Muscle of arm (tissue), 12 donors: ENCODE measurements around the gene MFSD1. TPM values are rescaled to one million over a fixed set of nuclear protein-coding genes. Genes with fewer than 3 reads are reported as not detected.
"Not testable (repeated sequence)": the region's sequence is repeated elsewhere in the genome, so short reads cannot be mapped to it uniquely, and the experiment has no call there.

Experiments
- DNase-seq: peaks from one replicate; pipeline ENCODE4 v3.0.0-alpha.2; 2013
- polyA plus RNA-seq, 12 donors: library from polyadenylated mRNA; unstranded; fragments of 120-200 nt; gene quantifications; one replicate each; pipeline ENCODE4 v1.2.1, GENCODE V29; 2013; ENCODE audit not compliant: insufficient read length in 12 of 12

Gene MFSD1
- polyA plus RNA-seq, 12 donors = 21.9 to 43.7 (median 29.8) TPM; not detected in 1

DNA sequence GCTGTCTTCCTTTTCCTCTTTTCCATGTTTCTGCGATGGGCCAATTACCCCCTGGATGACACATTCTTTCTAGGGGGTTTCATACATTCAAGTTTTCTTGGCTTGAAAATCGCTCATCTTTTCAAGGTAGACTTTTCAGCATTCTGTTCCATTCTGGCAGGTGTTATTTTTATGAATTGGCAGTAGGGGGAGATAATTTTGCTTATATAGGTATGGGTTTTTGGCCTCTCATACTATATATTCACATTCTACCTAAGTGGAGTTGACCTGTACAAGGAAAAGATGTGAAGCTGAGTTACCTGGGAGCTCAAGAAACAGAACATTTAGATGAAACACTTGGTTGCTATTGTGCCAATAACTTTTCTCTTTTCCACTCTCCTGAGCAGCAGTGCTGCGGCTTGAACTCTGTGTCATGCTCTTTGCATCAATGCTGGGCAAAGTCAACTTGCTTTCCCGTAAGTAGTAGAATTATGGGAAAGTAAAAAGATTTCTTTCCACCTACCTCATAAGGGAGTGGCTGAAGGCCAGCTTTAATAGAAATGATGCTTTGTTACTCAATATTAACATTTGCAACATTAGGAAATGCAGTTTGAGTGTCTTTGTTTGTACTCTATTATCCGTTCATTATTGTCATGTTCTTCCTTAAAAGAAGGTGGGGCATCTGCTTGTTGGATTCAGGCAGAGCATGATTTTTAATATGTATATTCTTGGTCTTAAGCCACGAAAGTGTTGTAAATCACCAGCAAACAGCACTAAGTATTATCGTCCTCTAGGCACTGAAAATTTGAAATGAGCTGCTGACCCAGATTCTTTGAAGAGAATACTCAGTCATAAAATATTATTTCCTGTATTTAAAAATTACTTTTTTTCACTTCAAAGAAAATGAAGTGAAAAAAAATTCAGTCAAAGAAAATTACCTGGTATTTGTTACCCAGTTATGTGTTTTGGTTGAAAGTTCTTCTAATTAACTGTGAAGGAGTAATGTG is 27.7 kb upstream of the MFSD1 start:
- peak; percentile 61 for DNase-seq

DNA sequence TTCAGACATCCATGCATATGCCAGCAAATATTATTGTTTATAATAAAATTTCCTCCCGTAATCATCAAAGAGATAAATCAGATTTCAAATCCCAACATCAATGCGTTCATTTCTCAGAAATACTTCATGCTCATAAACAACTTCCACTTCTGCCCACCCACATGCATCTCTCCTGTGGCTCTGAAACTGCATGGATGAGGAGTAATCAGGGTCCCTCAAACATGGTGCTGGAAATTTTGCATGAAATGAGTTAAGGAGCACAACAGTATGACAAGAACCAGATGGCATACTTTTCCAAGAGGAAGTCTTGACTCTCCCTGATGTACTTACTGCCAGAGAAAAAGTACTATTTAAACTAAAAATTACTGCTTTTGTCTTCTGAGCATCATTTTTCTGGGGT is 26.9 kb upstream of the MFSD1 start:
- no peak for DNase-seq

DNA sequence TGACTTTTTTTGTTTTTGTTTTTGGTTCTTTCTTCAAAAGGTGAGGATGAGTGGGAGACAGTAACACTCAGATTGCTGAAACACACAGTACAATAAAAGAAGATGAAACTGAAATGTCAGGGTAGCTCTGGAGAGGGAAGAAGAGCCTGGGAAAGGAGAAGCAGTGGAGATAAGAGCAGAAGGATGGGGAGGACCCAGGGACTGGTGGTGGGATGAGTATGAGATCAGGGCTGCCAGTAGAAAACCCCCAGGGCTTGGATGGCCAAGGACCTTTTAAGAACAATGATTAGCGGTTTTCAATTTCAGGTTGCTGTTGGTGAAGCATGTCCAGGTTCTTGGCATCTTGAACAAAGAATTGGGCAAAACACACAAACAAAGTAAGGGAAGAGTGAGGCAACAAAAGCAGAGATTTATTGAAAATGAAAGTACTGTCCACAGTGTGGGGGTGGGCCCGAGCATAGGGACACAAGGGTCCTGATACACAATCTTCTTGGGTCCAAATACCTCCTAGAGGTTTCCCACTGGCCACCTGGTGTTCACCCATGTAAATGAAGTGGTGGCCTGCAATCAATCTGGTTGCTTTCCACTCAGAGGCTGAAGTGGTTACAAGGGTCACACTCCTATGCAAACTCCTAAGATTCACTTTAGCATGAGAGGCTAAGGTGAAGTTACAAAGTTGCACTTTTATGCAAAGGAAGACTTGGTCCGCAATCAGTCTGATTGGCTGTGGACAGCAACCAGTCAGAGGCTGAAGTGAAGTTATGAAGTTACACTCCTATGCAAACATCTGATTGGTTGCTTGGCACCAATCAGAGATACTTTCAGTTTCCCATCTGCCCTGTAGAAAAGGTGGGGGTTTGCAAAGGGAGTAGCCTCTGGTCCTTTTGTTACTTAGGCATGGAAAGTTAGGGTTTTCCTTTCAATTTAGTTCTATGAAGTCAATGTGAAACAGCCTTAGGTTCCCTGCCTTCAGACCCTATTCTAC is 26.1 kb upstream of the MFSD1 start:
- DNase-seq = no peak

DNA sequence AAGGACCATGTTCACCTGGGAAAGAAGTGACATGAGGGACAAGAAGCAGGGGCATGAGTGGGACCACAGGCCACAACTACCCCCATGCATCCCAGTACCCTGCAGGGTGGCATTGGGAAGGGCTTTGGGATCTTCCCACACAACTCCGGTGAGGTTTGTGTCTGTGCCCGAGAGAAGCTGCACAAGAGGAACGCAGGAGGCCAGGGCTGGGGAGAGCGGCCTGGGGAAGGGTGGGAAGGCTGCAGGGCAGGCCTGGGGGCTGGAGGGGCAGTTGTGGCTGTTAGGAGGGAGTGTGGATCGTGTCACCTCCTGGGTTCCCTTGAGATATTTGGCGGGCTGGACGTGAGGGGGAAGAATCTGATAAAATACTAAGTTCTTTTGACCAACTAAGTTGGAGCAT is 25.3 kb upstream of the MFSD1 start:
- DNase-seq = no peak

DNA sequence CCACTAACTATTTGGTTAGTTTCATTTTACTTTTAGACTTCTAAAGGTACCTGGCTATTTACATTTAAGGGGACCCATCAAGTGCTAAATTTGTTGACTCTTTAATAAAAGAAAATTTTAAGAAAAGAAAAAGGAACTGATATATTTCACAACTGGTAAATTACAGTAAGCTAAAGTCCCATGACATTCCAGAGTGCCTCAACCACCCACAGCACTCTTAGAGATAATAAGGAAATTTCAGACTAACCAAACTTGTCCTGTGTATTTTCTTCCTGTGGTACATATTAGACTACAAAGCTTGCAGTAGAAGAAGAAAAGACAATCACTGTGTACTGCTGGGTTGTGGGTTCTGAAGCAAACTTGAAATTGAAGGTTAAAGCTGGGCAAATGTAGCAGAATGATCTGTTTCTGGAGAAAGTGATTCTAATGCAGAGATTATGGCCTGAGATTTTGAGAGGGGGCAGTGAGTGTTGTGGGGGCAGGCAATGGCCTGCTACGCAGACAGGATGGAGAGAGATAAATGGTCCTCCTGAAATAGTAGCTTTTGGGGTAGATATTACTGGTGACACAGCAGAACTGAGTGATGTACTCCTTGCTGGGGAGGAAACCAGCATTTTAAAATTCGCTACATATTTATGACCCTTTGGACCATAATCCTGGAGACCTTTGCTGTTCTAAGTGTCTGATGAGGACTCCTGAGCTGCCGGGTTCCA is 24.5 kb upstream of the MFSD1 start:
- DNase-seq = no peak

DNA sequence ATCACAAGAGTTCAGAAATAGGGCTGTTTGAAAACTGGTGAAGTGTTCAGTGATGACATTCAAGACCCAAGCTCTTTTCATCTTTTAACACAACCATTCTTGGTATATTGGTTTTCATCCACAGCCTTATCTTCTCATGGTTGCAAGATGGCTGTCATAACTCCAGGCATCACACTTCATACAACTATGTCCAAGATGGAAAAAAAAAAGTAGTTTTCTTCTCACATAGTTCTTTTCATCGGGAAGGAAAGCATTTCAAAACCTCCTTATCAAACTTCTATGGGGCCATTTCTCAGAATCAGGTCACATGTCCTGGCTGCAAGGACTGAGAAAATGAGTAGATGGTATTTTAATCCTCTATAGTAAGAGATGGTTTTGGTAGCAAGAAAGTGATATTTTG is 21.1 kb upstream of the MFSD1 start:
- no peak for DNase-seq

DNA sequence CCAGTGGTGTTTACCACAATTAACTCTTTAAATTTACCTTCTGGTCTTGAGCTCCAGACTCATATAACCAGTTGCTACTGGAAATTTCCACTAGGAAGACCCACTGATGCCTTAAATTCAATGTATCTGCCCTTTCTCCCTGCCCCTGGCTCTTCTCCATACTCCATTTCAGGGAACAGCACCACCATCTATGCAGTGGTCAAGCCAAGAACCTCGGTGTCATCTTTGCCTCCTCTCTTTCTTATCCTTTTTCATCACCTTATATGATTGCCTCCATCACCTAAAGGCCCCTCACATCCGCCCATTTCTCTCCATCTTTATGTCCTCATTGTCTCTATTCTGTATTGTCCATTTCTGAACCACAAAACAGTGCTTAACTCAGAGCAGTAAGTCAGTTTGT is 20.7 kb upstream of the MFSD1 start:
- DNase-seq = no peak

DNA sequence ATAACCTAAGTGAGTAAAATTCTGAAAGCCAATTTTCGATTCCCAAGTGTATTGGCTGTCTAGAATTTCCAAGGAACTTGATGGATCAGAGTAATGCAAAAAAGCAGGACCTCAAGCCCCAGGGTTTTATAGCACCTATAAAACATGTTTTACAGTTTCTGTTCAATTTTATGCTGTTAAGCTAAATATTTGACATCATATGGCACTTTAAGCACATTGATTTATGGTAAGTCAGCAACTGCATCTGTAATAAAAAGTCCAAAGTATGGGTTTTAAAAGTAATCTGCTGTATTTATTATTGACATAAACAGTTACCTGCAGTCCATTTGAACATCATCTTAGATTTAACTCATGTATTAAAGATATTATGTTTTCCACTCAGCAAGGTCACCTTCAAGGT is 20.0 kb upstream of the MFSD1 start:
- no peak for DNase-seq

DNA sequence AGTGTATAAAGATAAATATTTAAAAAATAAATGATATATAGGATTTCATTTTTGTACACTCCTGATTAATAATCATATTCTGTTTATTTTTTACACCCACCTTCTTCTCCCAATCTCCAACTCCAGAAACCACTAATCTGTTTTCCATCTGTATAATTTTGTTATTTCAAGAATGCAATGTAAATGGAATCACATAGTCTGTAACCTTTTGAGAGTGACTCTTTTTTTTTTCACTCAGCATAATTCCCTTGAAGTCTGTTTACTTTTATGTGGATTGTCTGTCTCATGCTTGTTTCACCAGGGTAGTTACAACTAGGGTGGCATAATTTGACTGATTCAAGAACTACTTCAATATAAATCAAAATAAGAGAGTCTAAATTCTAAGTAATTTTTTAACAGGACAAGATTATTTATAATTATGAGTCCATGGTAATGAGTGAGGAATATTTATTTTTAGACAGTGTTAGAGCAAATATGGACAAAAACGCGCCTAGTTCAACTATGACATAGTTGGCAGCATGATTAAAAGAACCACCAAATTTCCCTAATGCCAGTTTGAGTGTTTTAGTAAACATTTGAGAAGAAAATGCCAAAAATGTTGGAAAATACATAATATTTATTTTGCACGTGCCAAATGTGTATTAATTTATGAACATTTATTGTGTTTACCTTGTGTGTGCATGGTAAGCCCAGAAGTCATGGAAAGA is 19.4 kb upstream of the MFSD1 start:
- no peak for DNase-seq

DNA sequence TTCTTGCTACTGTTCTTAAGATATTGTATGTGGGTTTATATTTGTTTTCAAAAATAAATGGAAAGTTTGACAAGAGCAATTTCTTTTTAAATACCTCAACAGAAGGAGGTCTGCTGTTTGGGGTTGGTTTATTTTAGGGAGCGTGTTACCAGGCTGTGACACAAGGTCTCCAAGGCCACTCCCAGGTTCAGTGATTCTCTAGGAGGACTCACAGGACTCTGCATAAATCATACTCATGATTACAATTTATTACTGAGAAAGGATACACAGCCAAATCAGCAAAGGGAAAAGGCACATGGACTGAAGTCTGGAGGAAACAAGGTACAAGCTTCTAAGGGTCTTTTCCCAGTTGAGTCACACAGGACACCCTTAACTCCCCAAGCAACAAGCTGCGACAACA is 18.8 kb upstream of the MFSD1 start:
- DNase-seq = no peak

DNA sequence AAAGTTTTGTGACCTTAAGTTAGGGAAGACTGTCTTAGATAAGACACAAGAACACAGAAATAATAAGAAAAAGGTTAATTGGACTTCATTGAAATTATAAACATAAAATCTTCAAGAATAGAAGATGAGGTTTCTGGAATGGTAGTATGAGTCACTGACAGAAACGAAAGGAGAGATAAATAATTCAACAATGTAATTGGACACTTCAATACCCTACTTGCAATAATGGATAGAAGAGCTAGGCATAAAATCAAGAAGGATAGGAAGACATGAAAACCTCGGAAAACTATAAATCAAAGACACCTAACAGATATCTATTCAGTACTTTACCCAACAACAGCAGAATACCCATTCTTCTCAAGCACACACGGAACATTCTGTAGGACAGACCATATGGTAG is 15.9 kb upstream of the MFSD1 start:
- DNase-seq = no peak

DNA sequence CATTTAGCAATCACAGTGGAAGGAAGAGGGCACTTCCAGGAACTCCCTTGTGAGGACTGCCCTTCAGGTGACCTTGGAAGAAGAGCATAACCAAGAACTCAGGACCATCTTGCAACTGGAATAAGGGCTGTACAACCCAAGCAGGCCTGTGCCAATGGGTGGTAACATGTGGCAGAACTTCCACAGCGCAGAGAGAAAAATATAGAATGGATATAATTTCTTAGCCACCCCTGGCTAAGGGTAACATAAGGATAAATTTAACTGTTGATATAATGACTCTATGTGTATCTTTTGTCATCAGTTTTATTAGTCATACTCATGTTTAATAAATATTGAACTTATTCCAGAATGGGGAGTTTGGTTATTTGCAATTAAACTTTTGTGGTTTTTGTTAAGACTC is 13.4 kb upstream of the MFSD1 start:
- no peak for DNase-seq

DNA sequence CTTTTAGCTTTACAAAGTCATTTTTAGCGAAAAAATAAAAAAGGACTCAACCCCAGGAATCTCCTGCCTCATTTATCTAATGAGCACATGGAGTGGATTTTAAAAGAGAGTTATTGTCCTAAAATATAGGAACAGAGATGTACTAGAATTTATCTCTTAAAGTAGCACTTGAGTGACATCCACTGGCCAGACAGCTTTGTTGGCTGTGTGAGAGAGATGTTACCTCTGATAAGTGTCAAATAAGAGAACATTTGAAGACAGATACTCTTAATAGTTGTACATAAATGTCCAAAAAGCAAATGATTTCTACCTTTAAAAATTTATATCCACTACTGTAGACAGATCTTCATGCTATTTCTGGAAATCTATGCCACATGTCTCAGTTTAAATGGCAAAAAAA is 12.3 kb upstream of the MFSD1 start:
- DNase-seq = peak; percentile 47

DNA sequence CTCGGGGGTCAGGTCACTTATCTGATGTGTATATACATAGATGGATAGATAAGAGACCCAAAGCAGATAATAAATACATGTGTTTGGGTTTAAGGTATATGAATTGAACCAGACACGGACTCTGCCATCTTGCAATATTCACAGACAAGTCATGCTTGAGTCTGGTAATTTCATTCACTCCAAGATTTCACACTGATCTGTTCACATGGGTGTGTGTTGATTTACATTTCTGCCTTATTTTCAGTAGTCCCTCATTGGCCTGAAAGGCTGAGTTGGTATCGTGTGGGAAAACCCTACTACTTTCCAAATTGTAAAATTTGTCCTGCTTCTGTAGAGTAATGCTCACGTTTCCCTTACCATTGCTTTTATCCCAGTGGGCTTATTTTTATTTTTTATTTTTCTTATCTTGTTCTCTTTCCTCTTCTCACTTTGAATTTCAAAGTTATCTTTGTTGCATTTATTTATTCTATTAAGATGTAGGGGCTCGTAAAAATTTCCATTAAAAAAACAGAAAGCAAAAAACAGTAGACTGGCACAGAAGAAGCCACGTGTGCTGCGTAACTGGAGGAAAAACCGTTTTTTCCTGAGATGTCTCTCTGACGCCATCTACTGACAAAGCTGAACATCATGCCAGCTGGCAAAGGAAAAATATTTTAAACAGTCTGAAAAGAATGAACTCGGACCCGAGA is 10.8 kb upstream of the MFSD1 start:
- DNase-seq = peak; percentile 79

DNA sequence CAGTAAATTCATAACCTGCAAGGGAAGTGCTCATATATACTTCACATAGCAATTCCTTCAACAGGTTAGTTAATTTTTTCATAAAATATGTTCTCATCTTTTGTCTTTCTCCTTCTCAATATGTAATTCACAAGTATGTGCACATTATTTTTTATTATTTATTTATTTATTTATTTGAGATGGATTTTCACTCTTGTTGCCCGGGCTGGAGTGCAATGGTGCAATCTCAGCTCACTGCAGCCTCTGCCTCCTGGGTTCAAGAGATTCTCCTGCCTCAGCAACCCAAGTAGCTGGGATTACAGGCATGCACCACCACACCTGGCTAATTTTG is 10.3 kb upstream of the MFSD1 start:
- DNase-seq = not testable (repeated sequence)

DNA sequence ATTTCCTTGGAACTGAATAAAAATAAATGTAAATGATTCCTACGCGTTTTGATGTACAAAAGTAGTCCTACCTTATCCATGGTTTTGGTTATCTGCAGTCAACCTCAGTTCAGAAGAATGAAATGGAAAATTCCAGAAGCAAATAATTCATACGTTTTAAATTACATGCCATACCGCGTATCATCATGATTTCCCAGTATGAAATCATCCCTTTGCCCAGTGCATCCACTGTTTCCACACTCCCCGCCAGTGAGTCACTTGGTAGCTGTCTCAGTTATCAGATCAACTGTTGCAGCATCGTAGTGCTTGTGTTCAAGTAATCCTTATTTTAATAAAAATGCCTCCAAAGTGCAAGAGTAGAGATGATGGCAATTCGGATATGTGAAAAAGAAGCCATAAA is 9.1 kb upstream of the MFSD1 start:
- DNase-seq = no peak

DNA sequence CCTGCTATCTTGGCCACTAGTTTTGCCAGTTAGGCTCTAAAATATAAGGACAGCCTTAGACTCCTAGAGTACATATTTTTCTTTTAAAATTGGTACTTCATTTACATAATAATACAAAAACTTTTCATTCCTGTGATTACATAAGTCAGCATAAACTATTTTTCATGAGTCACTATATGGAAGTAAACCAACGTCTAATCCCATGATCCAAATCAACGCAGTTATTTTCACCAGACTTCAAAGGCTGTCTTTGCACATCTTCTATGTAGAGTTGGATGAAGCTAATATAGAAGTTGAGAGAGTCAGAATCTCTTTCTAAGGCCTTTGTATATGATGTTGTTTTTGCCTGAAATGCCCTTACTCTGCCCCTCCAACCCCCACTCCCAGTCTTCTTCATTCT is 7.6 kb upstream of the MFSD1 start:
- no peak for DNase-seq

DNA sequence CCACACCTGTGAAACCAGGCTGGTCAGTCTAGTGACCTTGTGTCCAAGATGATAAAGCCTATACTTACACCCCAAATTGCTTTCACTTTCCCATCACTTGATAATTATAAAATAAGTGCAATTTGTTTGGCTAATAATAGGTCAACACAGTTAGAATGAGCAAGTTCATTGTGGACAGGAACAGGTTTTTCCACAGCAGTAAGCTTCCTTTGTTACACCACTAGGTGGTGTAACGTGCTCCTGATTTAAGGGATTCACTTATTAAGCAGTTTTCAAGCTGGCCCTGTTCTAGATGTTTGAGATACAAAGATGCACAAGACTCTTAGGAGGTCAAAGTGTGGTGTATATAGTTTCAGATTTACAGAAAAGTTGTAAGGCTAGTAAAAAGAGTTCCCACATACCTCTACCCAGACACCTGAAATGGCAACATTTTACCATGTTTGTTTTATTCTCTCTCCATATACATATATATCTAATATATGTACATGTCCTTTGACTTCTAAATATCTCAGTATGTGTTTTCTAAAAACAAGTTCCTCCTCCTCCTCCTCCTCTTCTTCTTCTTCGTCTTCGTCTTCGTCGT is 6.8 kb upstream of the MFSD1 start:
- no peak for DNase-seq

DNA sequence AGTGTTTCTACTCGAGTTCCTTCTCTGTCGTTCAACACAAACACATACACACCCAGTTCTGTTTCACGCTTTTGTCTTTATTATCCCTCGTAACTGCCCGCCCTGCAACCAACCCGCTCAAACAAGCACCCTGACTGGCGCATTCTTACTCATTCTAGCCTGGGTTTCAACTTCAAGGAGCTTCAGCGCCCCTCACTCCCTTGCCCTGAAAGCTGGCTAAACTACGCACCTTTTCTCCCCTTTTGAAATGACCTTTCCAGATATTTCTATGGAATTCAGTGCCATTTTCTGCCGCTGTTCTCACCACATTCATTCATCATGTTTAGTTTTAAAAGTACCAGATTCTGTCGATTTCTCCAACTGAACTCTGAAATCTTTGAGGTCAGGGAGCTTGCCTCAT is 653 bp upstream of the MFSD1 start:
- DNase-seq = peak; percentile 31
